Peyer's patch (tissue), 4 donors: Measurements from ENCODE around the gene TUFT1. TPM values are rescaled to one million over a fixed set of nuclear protein-coding genes. Genes with fewer than 3 reads are reported as not detected.

Experiments
- DNase-seq, 3 donors: peaks; one replicate each; pipeline ENCODE4 v3.0.0-alpha.2; 2017 to 2019
- H3K27ac ChIP-seq, 4 donors: fragments of 200-600 bp; sonication (generic); one replicate each; pipeline ENCODE4 v1.5.1; 2016 to 2019
- H3K27me3 ChIP-seq, 2 donors: fragments of 200-600 bp; sonication (generic); one replicate each; pipeline ENCODE4 v1.5.1; 2019
- H3K36me3 ChIP-seq, 3 donors: fragments of 200-600 bp; sonication (generic); one replicate each; pipeline ENCODE4 v1.5.1; 2016 to 2019
- H3K4me1 ChIP-seq, 4 donors: fragments of 200-600 bp; sonication (generic); one replicate each; pipeline ENCODE4 v1.5.1; 2016 to 2019
- H3K4me3 ChIP-seq, 4 donors: fragments of 200-600 bp; sonication (generic); 1 replicate in 3 of 4; 2 replicates in 1 of 4; pipeline ENCODE4 v1.5.1; 2016 to 2019; ENCODE audit warnings: mild to moderate bottlenecking in 1 of 4
- H3K9me3 ChIP-seq, 4 donors: fragments of 200-600 bp; sonication (generic); one replicate each; pipeline ENCODE4 v1.5.1; 2016 to 2019; ENCODE audit warnings: mild to moderate bottlenecking in 1 of 4
- CTCF ChIP-seq, 6 experiments: fragments of 450-650 bp in 4 of 6; fragments of 200-600 bp in 2 of 6; sonication (generic) in 1 of 6; IDR thresholded peaks; one replicate each; pipeline ENCODE4 v1.5.1; 2017 to 2019; ENCODE audit warnings: antibody characterized with exemption in 6 of 6, mild to moderate bottlenecking in 3 of 6, moderate library complexity in 1 of 6
- POLR2A ChIP-seq, 2 donors: fragments of 450-650 bp; IDR thresholded peaks; one replicate each; pipeline ENCODE4 v1.5.1; 2017; ENCODE audit warnings: antibody characterized with exemption in 2 of 2, mild to moderate bottlenecking in 2 of 2, moderate library complexity in 2 of 2
- total RNA-seq, 4 donors: library from RNA; depleted of rRNA; stranded (reverse); fragments of >200 nt; gene quantifications; one replicate each; pipeline ENCODE4 v1.1.0, GENCODE V29; 2016

Gene TUFT1
- total RNA-seq, 4 donors from 2014 or later, result 12.4 to 23.4 (median 19.3) TPM

GRCh38 chr1:151524736-151525135 lies 15.4 kb upstream of the TUFT1 start:
- Histone ChIP-seq H3K4me1 (no peaks in the 10 kb centered on the region), H3K27ac (no peak overlapping the region), H3K9me3 (no peaks in the 10 kb centered on the region), H3K27me3 (no peaks in the 10 kb centered on the region), H3K4me3 (no peak overlapping the region), H3K36me3 (peaks cover 0 to 73% (median 0%) of the 10 kb centered on the region in 3 donors)
- DNase-seq, result peak in 1 of 3 donors; percentile 28
- TF ChIP-seq CTCF (IDR thresholded peaks at IDR 0.05) (no peak), POLR2A (IDR thresholded peaks at IDR 0.05) (no peak)

- H3K27ac ChIP-seq, result no peak overlapping the region
- no peaks in the 10 kb centered on the region for H3K27me3 ChIP-seq
- DNase-seq, result peak in 1 of 3 donors; percentile 23
These were observed 13.2 kb upstream of the TUFT1 start for GRCh38 chr1:151526735-151527525.

GRCh38 chr1:151529211-151529702 lies 10.9 kb upstream of the TUFT1 start:
- Histone ChIP-seq H3K36me3 (peaks cover 0 to 72% (median 0%) of the 10 kb centered on the region in 3 donors), H3K4me1 (no peaks in the 10 kb centered on the region), H3K27ac (no peak overlapping the region), H3K9me3 (no peaks in the 10 kb centered on the region), H3K4me3 (no peak overlapping the region), H3K27me3 (no peaks in the 10 kb centered on the region)
- TF ChIP-seq CTCF (IDR thresholded peaks at IDR 0.05) (no peak), POLR2A (IDR thresholded peaks at IDR 0.05) (no peak)
- peak in 1 of 3 donors; percentile 28 for DNase-seq

More at GRCh38 chr1:151526735-151527525, 13.2 kb upstream of the TUFT1 start:
- Histone ChIP-seq H3K36me3 (peaks cover 0 to 69% (median 0%) of the 10 kb centered on the region in 3 donors), H3K4me3 (no peak overlapping the region), H3K9me3 (no peaks in the 10 kb centered on the region), H3K4me1 (no peaks in the 10 kb centered on the region)
- TF ChIP-seq CTCF (IDR thresholded peaks at IDR 0.05) (no peak), POLR2A (IDR thresholded peaks at IDR 0.05) (no peak)

GRCh38 chr1:151529781-151530180 lies 10.3 kb upstream of the TUFT1 start:
- DNase-seq, result peak in 1 of 3 donors; percentile 26
- peaks cover 0 to 73% (median 0%) of the 10 kb centered on the region in 3 donors for H3K36me3 ChIP-seq
- no peak overlapping the region for H3K27ac ChIP-seq
- no peaks in the 10 kb centered on the region for H3K4me1 ChIP-seq
- H3K4me3 ChIP-seq, result no peak overlapping the region
- no peaks in the 10 kb centered on the region for H3K9me3 ChIP-seq
- TF ChIP-seq CTCF (IDR thresholded peaks at IDR 0.05) (no peak), POLR2A (IDR thresholded peaks at IDR 0.05) (no peak)
- H3K27me3 ChIP-seq, result no peaks in the 10 kb centered on the region

- Histone ChIP-seq H3K36me3 (peaks cover 0 to 73% (median 0%) of the 10 kb centered on the region in 3 donors), H3K4me1 (no peaks in the 10 kb centered on the region), H3K27me3 (no peaks in the 10 kb centered on the region), H3K4me3 (no peak overlapping the region), H3K27ac (no peak overlapping the region), H3K9me3 (no peaks in the 10 kb centered on the region)
- DNase-seq, result peak in 1 of 3 donors; percentile 27
- TF ChIP-seq CTCF (IDR thresholded peaks at IDR 0.05) (no peak), POLR2A (IDR thresholded peaks at IDR 0.05) (no peak)
These were observed 9.6 kb upstream of the TUFT1 start for GRCh38 chr1:151530461-151530860.
